ENCODE measurements around the gene ANKS1B.

ANKS1B gene

GRCh38 chr12:99067171-99067785, 917.5 kb downstream of the ANKS1B start:
- H3K9ac ChIP-seq (ENCODE audit: insufficient read length, low read depth): no peak overlapping the region
- TF ChIP-seq YY1 (IDR thresholded peaks at IDR 0.05; ENCODE audit: insufficient read depth, insufficient read length) (no peak), ZNF274 (IDR thresholded peaks at IDR 0.05; ENCODE audit: low read depth, low read length) (no peak), SUZ12 (IDR thresholded peaks at IDR 0.05; ENCODE audit: extremely low read depth, insufficient read depth, insufficient read length) (no peak)
- H3K36me3 ChIP-seq (ENCODE audit: insufficient read depth, insufficient read length, low read length): no peaks in the 10 kb centered on the region
- H3K4me3 ChIP-seq (ENCODE audit: insufficient read length, low read depth): no peak overlapping the region
- H3K27me3 ChIP-seq (ENCODE audit: insufficient read depth, insufficient read length): no peaks in the 10 kb centered on the region
- H3K4me1 ChIP-seq (ENCODE audit: insufficient read depth, insufficient read length): no peaks in the 10 kb centered on the region
- DNase-seq (ENCODE audit: low read depth, low spot score): no peak
- H3K9me3 ChIP-seq (ENCODE audit: insufficient read depth, low read length): no peaks in the 10 kb centered on the region

DNA sequence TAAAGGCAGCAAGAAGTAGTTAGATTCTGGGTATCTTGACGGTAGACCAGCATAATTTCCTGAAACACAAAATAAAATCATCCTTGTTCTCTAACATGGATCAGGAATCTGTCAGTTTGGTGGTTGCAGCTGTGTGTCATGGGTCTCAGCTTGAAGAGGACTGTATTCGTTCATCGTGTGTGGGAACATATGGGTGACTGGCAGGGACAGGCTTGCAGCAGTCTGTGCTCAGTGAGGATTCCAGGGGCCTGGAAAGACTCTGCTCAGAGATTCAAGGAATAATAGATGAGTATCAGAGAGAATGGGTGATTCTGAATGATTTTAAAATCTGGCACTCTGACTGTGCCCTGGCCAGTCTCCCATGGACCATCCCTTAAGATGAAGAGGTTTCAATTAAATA, 918.0 kb downstream of the ANKS1B start:
- H3K9me3 ChIP-seq (ENCODE audit: insufficient read depth, low read length): no peaks in the 10 kb centered on the region
- no peaks in the 10 kb centered on the region for H3K36me3 ChIP-seq (ENCODE audit: insufficient read depth, insufficient read length, low read length)
- TF ChIP-seq ZNF274 (IDR thresholded peaks at IDR 0.05; ENCODE audit: low read depth, low read length) (no peak), YY1 (IDR thresholded peaks at IDR 0.05; ENCODE audit: insufficient read depth, insufficient read length) (no peak), SUZ12 (IDR thresholded peaks at IDR 0.05; ENCODE audit: extremely low read depth, insufficient read depth, insufficient read length) (no peak)
- H3K4me3 ChIP-seq (ENCODE audit: insufficient read length, low read depth): no peak overlapping the region
- H3K27me3 ChIP-seq (ENCODE audit: insufficient read depth, insufficient read length): no peaks in the 10 kb centered on the region
- no peak overlapping the region for H3K9ac ChIP-seq (ENCODE audit: insufficient read length, low read depth)
- DNase-seq (ENCODE audit: low read depth, low spot score): no peak
- no peaks in the 10 kb centered on the region for H3K4me1 ChIP-seq (ENCODE audit: insufficient read depth, insufficient read length)

DNA sequence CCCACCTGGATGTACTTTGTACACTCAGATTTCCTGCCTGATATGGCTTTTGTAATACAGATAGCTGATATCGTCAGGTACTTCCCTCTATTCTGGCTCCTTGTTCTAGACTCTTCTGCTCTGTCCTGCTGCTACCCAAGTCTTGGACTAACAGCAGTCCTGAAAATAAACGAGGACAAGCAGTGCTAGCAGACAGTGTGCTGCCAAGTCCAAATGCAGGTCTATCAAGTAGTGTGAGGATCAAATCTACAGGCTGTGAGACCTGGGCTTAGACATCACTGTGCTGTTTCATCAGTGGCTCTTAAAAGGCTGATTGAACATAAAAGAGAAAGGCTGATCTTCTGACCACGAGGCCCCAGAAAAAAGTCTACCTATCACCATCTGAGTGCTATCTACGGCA, 921.6 kb downstream of the ANKS1B start:
- no peak for DNase-seq (ENCODE audit: low read depth, low spot score)
- TF ChIP-seq YY1 (IDR thresholded peaks at IDR 0.05; ENCODE audit: insufficient read depth, insufficient read length): no peak
- no peak for TF ChIP-seq ZNF274 (IDR thresholded peaks at IDR 0.05; ENCODE audit: low read depth, low read length)
- TF ChIP-seq SUZ12 (IDR thresholded peaks at IDR 0.05; ENCODE audit: extremely low read depth, insufficient read depth, insufficient read length): no peak
- no peaks in the 10 kb centered on the region for H3K36me3 ChIP-seq (ENCODE audit: insufficient read depth, insufficient read length, low read length)
- no peak overlapping the region for H3K4me3 ChIP-seq (ENCODE audit: insufficient read length, low read depth)
- H3K27me3 ChIP-seq (ENCODE audit: insufficient read depth, insufficient read length): no peaks in the 10 kb centered on the region
- no peaks in the 10 kb centered on the region for H3K9me3 ChIP-seq (ENCODE audit: insufficient read depth, low read length)
- H3K9ac ChIP-seq (ENCODE audit: insufficient read length, low read depth): no peak overlapping the region
- H3K4me1 ChIP-seq (ENCODE audit: insufficient read depth, insufficient read length): no peaks in the 10 kb centered on the region

- Histone ChIP-seq H3K4me3 (ENCODE audit: insufficient read length, low read depth) (no peak overlapping the region), H3K9ac (ENCODE audit: insufficient read length, low read depth) (no peak overlapping the region), H3K27me3 (ENCODE audit: insufficient read depth, insufficient read length) (no peaks in the 10 kb centered on the region), H3K9me3 (ENCODE audit: insufficient read depth, low read length) (no peaks in the 10 kb centered on the region), H3K4me1 (ENCODE audit: insufficient read depth, insufficient read length) (no peaks in the 10 kb centered on the region), H3K36me3 (ENCODE audit: insufficient read depth, insufficient read length, low read length) (no peaks in the 10 kb centered on the region)
- no peak for DNase-seq (ENCODE audit: low read depth, low spot score)
- no peak for TF ChIP-seq SUZ12 (IDR thresholded peaks at IDR 0.05; ENCODE audit: extremely low read depth, insufficient read depth, insufficient read length)
- no peak for TF ChIP-seq YY1 (IDR thresholded peaks at IDR 0.05; ENCODE audit: insufficient read depth, insufficient read length)
- TF ChIP-seq ZNF274 (IDR thresholded peaks at IDR 0.05; ENCODE audit: low read depth, low read length): no peak
These were observed 924.8 kb downstream of the ANKS1B start for GRCh38 chr12:99059824-99060511.

GRCh38 chr12:99057670-99058069, 927.1 kb downstream of the ANKS1B start:
- no peaks in the 10 kb centered on the region for H3K36me3 ChIP-seq (ENCODE audit: insufficient read depth, insufficient read length, low read length)
- no peaks in the 10 kb centered on the region for H3K4me1 ChIP-seq (ENCODE audit: insufficient read depth, insufficient read length)
- H3K27me3 ChIP-seq (ENCODE audit: insufficient read depth, insufficient read length): no peaks in the 10 kb centered on the region
- TF ChIP-seq ZNF274 (IDR thresholded peaks at IDR 0.05; ENCODE audit: low read depth, low read length) (no peak), YY1 (IDR thresholded peaks at IDR 0.05; ENCODE audit: insufficient read depth, insufficient read length) (no peak), SUZ12 (IDR thresholded peaks at IDR 0.05; ENCODE audit: extremely low read depth, insufficient read depth, insufficient read length) (no peak)
- no peak overlapping the region for H3K4me3 ChIP-seq (ENCODE audit: insufficient read length, low read depth)
- no peaks in the 10 kb centered on the region for H3K9me3 ChIP-seq (ENCODE audit: insufficient read depth, low read length)
- DNase-seq (ENCODE audit: low read depth, low spot score): no peak
- H3K9ac ChIP-seq (ENCODE audit: insufficient read length, low read depth): no peak overlapping the region

- TF ChIP-seq YY1 (IDR thresholded peaks at IDR 0.05; ENCODE audit: insufficient read depth, insufficient read length) (no peak), SUZ12 (IDR thresholded peaks at IDR 0.05; ENCODE audit: extremely low read depth, insufficient read depth, insufficient read length) (no peak), ZNF274 (IDR thresholded peaks at IDR 0.05; ENCODE audit: low read depth, low read length) (no peak)
- Histone ChIP-seq H3K27me3 (ENCODE audit: insufficient read depth, insufficient read length) (no peaks in the 10 kb centered on the region), H3K9ac (ENCODE audit: insufficient read length, low read depth) (no peak overlapping the region), H3K9me3 (ENCODE audit: insufficient read depth, low read length) (no peaks in the 10 kb centered on the region), H3K36me3 (ENCODE audit: insufficient read depth, insufficient read length, low read length) (no peaks in the 10 kb centered on the region), H3K4me1 (ENCODE audit: insufficient read depth, insufficient read length) (no peaks in the 10 kb centered on the region), H3K4me3 (ENCODE audit: insufficient read length, low read depth) (no peak overlapping the region)
- DNase-seq (ENCODE audit: low read depth, low spot score): no peak
These were observed 928.5 kb downstream of the ANKS1B start for GRCh38 chr12:99056186-99056585.

- H3K4me1 ChIP-seq (ENCODE audit: insufficient read depth, insufficient read length): no peaks in the 10 kb centered on the region
- H3K9ac ChIP-seq (ENCODE audit: insufficient read length, low read depth): no peak overlapping the region
- no peak overlapping the region for H3K4me3 ChIP-seq (ENCODE audit: insufficient read length, low read depth)
- no peaks in the 10 kb centered on the region for H3K9me3 ChIP-seq (ENCODE audit: insufficient read depth, low read length)
- H3K36me3 ChIP-seq (ENCODE audit: insufficient read depth, insufficient read length, low read length): no peaks in the 10 kb centered on the region
- no peaks in the 10 kb centered on the region for H3K27me3 ChIP-seq (ENCODE audit: insufficient read depth, insufficient read length)
- DNase-seq (ENCODE audit: low read depth, low spot score): no peak
- TF ChIP-seq SUZ12 (IDR thresholded peaks at IDR 0.05; ENCODE audit: extremely low read depth, insufficient read depth, insufficient read length): no peak
- TF ChIP-seq YY1 (IDR thresholded peaks at IDR 0.05; ENCODE audit: insufficient read depth, insufficient read length): no peak
- TF ChIP-seq ZNF274 (IDR thresholded peaks at IDR 0.05; ENCODE audit: low read depth, low read length): no peak
These were observed 929.4 kb downstream of the ANKS1B start for GRCh38 chr12:99055299-99055698.
